Endothelial cell of umbilical vein (primary cell): ENCODE measurements around the gene AP1M1. TPM values are rescaled to one million over a fixed set of nuclear protein-coding genes. Genes with fewer than 3 reads are reported as not detected.
A peak's percentile ranks its signal among the peaks of the same experiment; 100 is the strongest.

ENCODE experiments used
- BruUV-seq: library from RNA; stranded (reverse); fragments of 400-500 nt; replicated peaks from 2 replicates; lab custom pipeline; 2021; lab: Mats Ljungman, UMichigan
- CTCF ChIA-PET: fragments of 300-600, 350-600 bp; sonication (Branson Sonifier 250); formaldehyde crosslinking; loops from one replicate; lab custom pipeline; 2021; ENCODE audit warnings: antibody characterized with exemption, inconsistent platforms; lab: Charles Lee
- POLR2A ChIA-PET: fragments of 300-600, 350-600 bp; sonication (Branson Sonifier 250); formaldehyde crosslinking; loops from one replicate; lab custom pipeline; 2021; ENCODE audit warnings: antibody characterized with exemption, inconsistent platforms; lab: Charles Lee
- DNase-seq: peaks from one replicate; pipeline ENCODE4 v3.0.0-alpha.2; 2011; ENCODE audit warnings: low read depth, low spot score
- FAIRE-seq: peaks from 2 replicates; lab custom pipeline; 2011; peaks lifted over from hg19 to GRCh38; lab: Jason Lieb, UNC
- H2AFZ ChIP-seq: 2 replicates; pipeline ENCODE4 v1.6.0; 2012; ENCODE audit warnings: low read depth, low read length, control low read depth, inconsistent platforms
- H3K27ac ChIP-seq: 2 replicates; pipeline ENCODE4 v1.5.1; 2011; ENCODE audit warnings: low read depth, mild to moderate bottlenecking, control low read depth, low read length, moderate library complexity; ENCODE audit not compliant: insufficient read depth
- H3K27me3 ChIP-seq, 2 experiments: 2 replicates each; pipeline versions ENCODE4 v1.6.0 to v1.6.1; 2011; ENCODE audit warnings: low read length in 2 of 2, mixed read lengths in 1 of 2; ENCODE audit not compliant: control insufficient read depth in 2 of 2, insufficient read depth in 2 of 2
- H3K36me3 ChIP-seq, 2 experiments: 2 replicates in 1 of 2; 3 replicates in 1 of 2; pipeline ENCODE4 v1.5.1; 2011; ENCODE audit warnings: low read length in 2 of 2, mild to moderate bottlenecking in 1 of 2, moderate library complexity in 1 of 2; ENCODE audit not compliant: control insufficient read depth in 2 of 2, insufficient read depth in 2 of 2; ENCODE audit errors: extremely low read depth in 1 of 2
- H3K4me1 ChIP-seq: 3 replicates; pipeline ENCODE4 v1.5.1; 2011; ENCODE audit warnings: mild to moderate bottlenecking, low read length; ENCODE audit not compliant: control insufficient read depth, insufficient read depth; ENCODE audit errors: extremely low read depth
- H3K4me2 ChIP-seq: 2 replicates; pipeline ENCODE4 v1.6.1; 2011; ENCODE audit warnings: low read length, control low read depth, mixed read lengths; ENCODE audit not compliant: insufficient read depth
- H3K4me3 ChIP-seq, 3 experiments: fragments of 200-600 bp in 1 of 3; sonication (generic), shearing (Covaris generic) in 1 of 3; replicated peaks in 1 of 3; 2 replicates each; pipeline ENCODE4 v1.5.1; 2011 to 2016; ENCODE audit warnings: control low read depth in 3 of 3, low read length in 3 of 3, mild to moderate bottlenecking in 2 of 3, inconsistent platforms in 1 of 3, low read depth in 1 of 3, moderate library complexity in 1 of 3; ENCODE audit not compliant: insufficient read depth in 1 of 3
- H3K79me2 ChIP-seq: 2 replicates; pipeline ENCODE4 v1.6.0; 2012; ENCODE audit warnings: low read length, inconsistent platforms; ENCODE audit not compliant: control insufficient read depth, insufficient read depth
- H3K9ac ChIP-seq: replicated peaks from 2 replicates; pipeline ENCODE3; 2011; ENCODE audit warnings: low read length, control low read depth; ENCODE audit not compliant: insufficient read depth; ENCODE audit errors: extremely low read depth
- H3K9me1 ChIP-seq: replicated peaks from 3 replicates; pipeline ENCODE4 v1.6.0; 2011; ENCODE audit warnings: mild to moderate bottlenecking, low read length; ENCODE audit not compliant: control insufficient read depth, insufficient read depth; ENCODE audit errors: extremely low read depth
- H3K9me3 ChIP-seq: replicated peaks from 2 replicates; pipeline ENCODE4 v1.5.1; 2012; ENCODE audit warnings: low read length, inconsistent platforms; ENCODE audit not compliant: control insufficient read depth, insufficient read depth
- H4K20me1 ChIP-seq: replicated peaks from 2 replicates; pipeline ENCODE3; 2011; ENCODE audit warnings: mild to moderate bottlenecking, low read length; ENCODE audit not compliant: control insufficient read depth, insufficient read depth; ENCODE audit errors: extremely low read depth
- CTCF ChIP-seq, 2 donors: IDR thresholded peaks; 1 replicate in 1 of 2; 2 replicates in 1 of 2; pipeline ENCODE4 v1.5.1; 2011; ENCODE audit warnings: low read length in 2 of 2, mild to moderate bottlenecking in 2 of 2, moderate library complexity in 2 of 2, control low read depth in 1 of 2, inconsistent platforms in 1 of 2, low read depth in 1 of 2; ENCODE audit not compliant: insufficient read depth in 1 of 2; ENCODE audit errors: extremely low read depth in 1 of 2
- EZH2 ChIP-seq: IDR thresholded peaks from 2 replicates; pipeline ENCODE4 v1.6.1; 2012; ENCODE audit warnings: borderline replicate concordance, low read depth, mild to moderate bottlenecking, moderate library complexity, low read length, inconsistent platforms; ENCODE audit not compliant: severe bottlenecking
- FOS ChIP-seq: IDR thresholded peaks from 2 replicates; pipeline ENCODE4 v1.6.1; 2011; ENCODE audit warnings: mild to moderate bottlenecking, low read length, moderate library complexity, borderline replicate concordance; ENCODE audit not compliant: insufficient read depth
- GATA2 ChIP-seq: IDR thresholded peaks from 2 replicates; pipeline ENCODE4 v1.7.0; 2011; ENCODE audit warnings: low read depth, mild to moderate bottlenecking, moderate library complexity, mixed read lengths, low read length; ENCODE audit not compliant: insufficient read length, insufficient read depth
- JUN ChIP-seq: IDR thresholded peaks from 2 replicates; pipeline ENCODE4 v1.6.1; 2011; ENCODE audit warnings: borderline replicate concordance, low read depth; ENCODE audit not compliant: insufficient read length, insufficient read depth
- MYC ChIP-seq: IDR thresholded peaks from one replicate; pipeline ENCODE4 v1.6.1; 2011; ENCODE audit warnings: mild to moderate bottlenecking, low read depth, low read length
- POLR2A ChIP-seq: IDR thresholded peaks from 2 replicates; pipeline ENCODE4 v1.6.1; 2012; ENCODE audit warnings: low read depth, mild to moderate bottlenecking, control low read depth, low read length
- POLR2AphosphoS5 ChIP-seq: IDR thresholded peaks from 2 replicates; pipeline ENCODE4 v1.6.1; 2012; ENCODE audit warnings: low read depth, mild to moderate bottlenecking, control low read depth, low read length, moderate library complexity; ENCODE audit not compliant: insufficient read depth
- dilution Hi-C: fragments of 300-500 bp; cut with MboI; formaldehyde crosslinking; loops from one replicate; pipeline ENCODE4 v1.15.0; 2019; ENCODE audit warnings: low sequenced_read_pairs; ENCODE audit not compliant: extremely low pct_ligation_motif_present
- intact Hi-C: fragments of 100-400 bp; cut with micrococcal nuclease; formaldehyde crosslinking; loops from one replicate; pipeline ENCODE4 v1.10.0; 2022
- polyA plus RNA-seq, 4 experiments: library from polyadenylated mRNA; depleted of rRNA in 3 of 4; stranded (reverse) in 3 of 4; unstranded in 1 of 4; fragments of >200 nt; gene quantifications; 2 replicates each; pipeline versions ENCODE4 v1.2.1 to v1.2.3, GENCODE V29; 2011 to 2012; ENCODE audit warnings: missing spikeins in 1 of 4
- total RNA-seq: library from RNA; stranded (reverse); gene quantifications from 2 replicates; pipeline ENCODE4 v1.2.3, GENCODE V29; 2021
- TF ChIP-seq, protein P1 (sequence below): IDR thresholded peaks from 2 replicates; pipeline ENCODE4 v1.6.1; 2011; ENCODE audit not compliant: insufficient read depth, insufficient read length

Gene AP1M1
- total and polyA plus RNA-seq, 2 donors (not counting 3 experiments of a cell fraction or from before 2014, with no cell fraction given) = 99.3 to 129 TPM

DNA sequence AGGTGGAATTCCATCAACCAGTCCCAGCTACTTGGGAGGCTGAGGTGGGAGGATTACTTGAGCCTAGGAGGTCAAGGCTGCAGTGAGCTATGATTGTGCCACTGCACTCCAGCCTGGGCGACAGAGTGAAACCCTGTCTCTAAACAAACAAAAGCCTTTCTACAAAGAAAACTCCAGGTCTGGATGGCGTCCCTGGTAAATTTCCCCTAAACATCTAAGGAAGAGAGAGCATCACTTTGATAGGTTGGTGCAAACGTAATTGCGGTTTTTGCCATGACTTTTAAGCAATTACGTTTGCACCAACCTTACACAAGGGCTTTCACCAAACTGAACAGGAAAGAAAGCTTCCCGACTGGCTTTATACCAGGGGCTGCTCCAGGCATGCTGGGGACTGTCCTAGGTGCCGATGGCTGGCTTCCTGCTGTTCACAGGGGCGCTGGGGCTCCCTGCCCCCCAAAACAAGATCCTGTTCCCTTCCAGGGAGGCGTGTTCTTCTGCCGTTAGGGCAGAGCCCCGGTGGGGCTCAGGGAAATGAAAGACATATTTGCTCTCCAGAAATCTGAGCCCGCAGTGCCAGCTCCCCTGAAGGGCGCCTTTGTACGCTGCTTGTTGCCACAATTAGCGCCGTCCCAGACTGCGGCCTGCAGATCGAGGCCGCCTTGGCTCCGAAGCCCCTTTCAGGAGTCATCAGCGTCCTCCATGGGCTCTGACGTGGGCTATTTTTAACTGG, 88.2 kb downstream of the AP1M1 start:
- ChIA-PET CTCF (interaction anchor here (0.7 to 0.9 kb wide), 2 partner anchors 28 to 30 kb away, joined by 3 read pairs; no protein-coding TSS in a partner anchor), POLR2A (interaction anchor here (0.8 kb wide), 1 partner anchor 39 kb away, joined by 4 read pairs; the partner anchor contains the start of gene KLF2)
- DNase-seq = no peak
- no peak overlapping the region for H3K9ac ChIP-seq
- TF ChIP-seq, protein P1, sequence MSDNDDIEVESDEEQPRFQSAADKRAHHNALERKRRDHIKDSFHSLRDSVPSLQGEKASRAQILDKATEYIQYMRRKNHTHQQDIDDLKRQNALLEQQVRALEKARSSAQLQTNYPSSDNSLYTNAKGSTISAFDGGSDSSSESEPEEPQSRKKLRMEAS = no peak
- FAIRE-seq = peak; percentile 12
- no peak overlapping the region for H3K4me3 ChIP-seq
- no peak overlapping the region for H3K27ac ChIP-seq
- intact Hi-C loops (no loop called here), dilution Hi-C loops (no loop called here)
- H3K27me3 ChIP-seq = no peaks in the 10 kb centered on the region
- H3K9me1 ChIP-seq = no peaks in the 10 kb centered on the region
- no peaks in the 10 kb centered on the region for H4K20me1 ChIP-seq
- H3K36me3 ChIP-seq = no peaks in the 10 kb centered on the region
- H3K4me1 ChIP-seq = peaks cover 34% of the 10 kb centered on the region
- no peaks in the 10 kb centered on the region for H3K9me3 ChIP-seq
- no peak overlapping the region for H3K4me2 ChIP-seq
- no TSS peak for BruUV-seq
- H3K79me2 ChIP-seq = no peaks in the 10 kb centered on the region
- H2AFZ ChIP-seq = peak overlapping the region; percentile 16

DNA sequence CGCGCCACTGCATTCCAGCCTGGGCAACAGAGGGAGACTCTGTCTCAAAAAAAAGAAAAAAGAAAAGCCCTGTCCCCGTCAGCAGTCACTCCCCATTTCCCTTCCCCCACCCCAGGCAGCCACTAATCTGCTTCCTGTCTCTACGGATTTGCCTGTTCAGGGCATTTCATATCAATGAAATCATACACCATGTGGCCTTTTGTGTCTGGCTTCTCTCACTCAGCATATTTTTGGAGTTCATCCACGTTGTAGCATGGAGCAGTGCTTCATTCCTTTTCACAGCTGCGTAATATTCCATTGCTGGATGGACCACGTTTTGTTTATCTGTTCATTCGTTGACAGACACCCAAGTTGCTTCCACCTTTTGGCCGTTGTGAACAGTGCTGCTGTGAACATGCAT, 90.8 kb downstream of the AP1M1 start:
- intact Hi-C loops = no loop called here
- Histone ChIP-seq H3K4me2 (no peak overlapping the region), H3K9me1 (no peaks in the 10 kb centered on the region), H3K9me3 (no peaks in the 10 kb centered on the region), H4K20me1 (no peaks in the 10 kb centered on the region), H3K9ac (no peak overlapping the region), H3K79me2 (no peaks in the 10 kb centered on the region), H3K4me3 (no peak overlapping the region), H2AFZ (no peak overlapping the region), H3K27ac (no peak overlapping the region), H3K36me3 (no peaks in the 10 kb centered on the region), H3K27me3 (no peaks in the 10 kb centered on the region), H3K4me1 (peaks cover 41% of the 10 kb centered on the region)
- DNase-seq (no peak), FAIRE-seq (no peak)
- TF ChIP-seq GATA2 = no peak
- TF ChIP-seq MYC = no peak
- TF ChIP-seq JUN = no peak
- TF ChIP-seq, protein P1 = no peak
- TF ChIP-seq EZH2 = no peak
- TF ChIP-seq POLR2A = no peak
- no peak for TF ChIP-seq POLR2AphosphoS5
- TF ChIP-seq FOS = no peak
- no peak for TF ChIP-seq CTCF (IDR thresholded peaks at IDR 0.05; ENCODE audit: extremely low read depth in 1 of 2, insufficient read depth in 1 of 2, low read depth in 1 of 2, low read length in 2 of 2)
- dilution Hi-C loops = no loop called here
- ChIA-PET CTCF (no interaction called here), POLR2A (no interaction called here)
- BruUV-seq = no TSS peak
